GM18861 (cell line): ENCODE data around the gene CMC2.

Source experiments
- ATAC-seq: cut with Tn5 transposase; IDR thresholded peaks from one replicate; pipeline ENCODE4 v1.9.1; 2021; ENCODE audit not compliant: unreplicated experiment

The CMC2 gene

DNA sequence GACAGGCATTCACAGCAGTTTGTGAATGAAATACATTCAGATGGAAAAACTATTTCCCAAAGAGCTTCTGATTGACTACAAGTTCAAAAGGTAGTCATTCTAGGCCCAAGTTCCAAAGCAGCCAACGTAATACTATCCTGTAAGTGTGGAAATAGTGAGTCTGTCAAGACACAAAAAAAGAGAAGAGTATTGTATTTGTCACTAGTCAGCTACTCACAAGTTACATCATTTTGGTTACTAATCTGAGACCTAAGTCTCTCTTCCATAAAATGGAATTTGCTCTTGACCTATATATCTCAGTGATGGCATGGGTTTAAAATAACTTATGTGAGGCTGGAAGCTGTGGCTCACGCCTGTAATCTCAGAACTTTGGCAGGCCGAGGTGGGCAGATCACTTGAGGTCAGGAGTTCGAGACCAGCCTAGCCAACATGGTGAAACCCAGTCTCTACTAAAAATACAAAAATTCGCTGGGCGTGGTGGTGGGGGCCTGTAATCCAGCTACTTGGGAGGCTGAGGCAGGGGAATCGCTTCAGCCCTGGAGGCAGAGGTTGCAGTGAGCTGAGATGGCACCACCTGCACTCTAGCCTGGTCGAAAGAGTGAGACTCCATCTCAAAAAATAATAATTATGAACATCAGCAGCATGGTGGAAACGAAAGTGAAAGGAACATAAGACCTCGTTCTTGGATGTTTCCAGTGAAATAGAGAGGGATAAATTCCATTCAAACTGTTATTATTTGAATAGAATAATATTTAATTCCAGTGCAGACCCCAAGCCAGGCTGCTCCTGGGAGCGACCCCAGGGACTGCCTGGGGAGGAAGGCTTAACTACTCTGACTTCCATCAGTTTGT, 2.9 kb downstream of the CMC2 start:
- no peak for ATAC-seq

DNA sequence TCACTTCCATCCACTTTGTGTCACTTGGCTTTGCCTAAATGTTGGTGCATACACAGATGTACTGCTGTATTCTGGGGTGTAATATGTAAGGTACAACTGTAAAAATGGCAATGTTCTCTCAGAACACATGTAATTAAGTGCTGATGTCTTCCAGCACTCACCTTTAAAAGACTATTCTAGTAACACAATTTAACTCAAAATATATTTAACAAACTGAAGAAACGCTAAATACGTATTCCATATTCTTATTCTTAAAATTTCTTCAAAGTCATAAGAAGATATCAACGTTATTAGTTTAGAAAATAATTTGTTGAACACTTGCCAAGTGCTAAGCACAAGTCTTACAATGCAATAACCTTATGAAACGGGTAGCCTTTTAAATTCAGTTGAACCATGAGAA, 3.6 kb downstream of the CMC2 start:
- ATAC-seq = no peak

DNA sequence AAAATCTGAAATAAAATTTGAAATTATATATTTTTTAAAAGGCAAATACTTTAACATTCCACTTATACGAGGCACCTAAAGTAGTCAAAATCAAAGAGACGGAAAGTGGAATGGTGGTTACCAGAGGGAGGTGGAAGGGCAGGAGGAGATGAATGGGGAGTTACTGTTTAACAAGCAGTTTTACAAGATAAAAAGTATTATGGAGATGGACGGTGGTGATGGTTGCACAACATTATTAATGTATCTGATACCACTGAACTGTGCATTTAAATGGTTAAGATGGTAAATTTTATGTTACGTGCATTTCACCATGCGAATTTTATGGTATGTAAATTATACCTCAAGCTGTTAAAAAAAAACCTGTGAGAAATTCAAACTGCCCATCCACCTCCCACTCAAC, 5.4 kb downstream of the CMC2 start:
- ATAC-seq = no peak

DNA sequence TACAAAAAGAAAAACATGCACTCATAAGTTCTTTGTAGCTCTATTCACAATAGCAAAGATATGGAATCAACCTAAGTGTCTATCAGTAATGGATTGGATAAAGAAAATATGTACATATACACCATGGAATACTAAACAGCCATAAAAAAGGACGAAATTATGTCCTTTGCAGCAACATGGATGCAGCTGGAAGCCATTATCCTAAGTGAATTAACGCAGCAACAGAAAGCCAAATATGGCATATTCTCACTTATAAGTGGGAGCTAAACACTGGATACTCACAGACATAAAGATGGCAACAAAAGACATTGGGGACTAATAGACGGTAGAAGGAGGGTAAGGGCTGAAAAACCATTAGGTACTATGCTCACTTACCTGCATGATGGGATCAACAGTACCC, 5.8 kb downstream of the CMC2 start:
- ATAC-seq = no peak

DNA sequence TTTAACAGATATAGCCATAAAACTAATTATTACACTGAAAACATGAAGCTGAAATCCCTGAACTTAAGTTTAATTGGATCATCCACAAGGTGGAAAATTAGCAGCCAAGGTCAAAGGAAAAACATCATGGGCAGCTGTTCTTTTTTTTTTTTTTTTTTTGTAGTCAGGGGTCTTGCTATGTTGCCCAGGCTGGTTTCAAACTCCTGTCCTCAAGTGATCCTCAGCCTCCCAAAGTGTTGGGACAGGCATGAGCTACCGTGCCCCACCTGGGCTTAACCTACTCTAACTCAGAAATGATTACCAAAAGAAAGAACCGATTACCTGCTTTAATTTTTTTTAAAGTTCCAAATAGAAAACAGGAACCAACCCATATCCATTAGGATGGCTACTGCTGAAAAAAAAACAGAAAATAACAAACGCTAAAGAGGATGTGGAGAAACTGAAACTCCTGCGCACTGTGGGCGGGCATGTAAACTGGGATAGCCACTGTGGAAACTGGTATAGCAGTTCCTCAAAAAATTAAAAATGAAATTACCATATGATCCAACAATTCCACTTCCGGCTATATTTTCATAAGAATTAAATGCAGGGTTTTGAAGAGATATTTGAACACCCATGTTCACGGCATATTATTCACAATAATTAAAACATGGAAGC, 8.6 kb downstream of the CMC2 start:
- no peak for ATAC-seq

DNA sequence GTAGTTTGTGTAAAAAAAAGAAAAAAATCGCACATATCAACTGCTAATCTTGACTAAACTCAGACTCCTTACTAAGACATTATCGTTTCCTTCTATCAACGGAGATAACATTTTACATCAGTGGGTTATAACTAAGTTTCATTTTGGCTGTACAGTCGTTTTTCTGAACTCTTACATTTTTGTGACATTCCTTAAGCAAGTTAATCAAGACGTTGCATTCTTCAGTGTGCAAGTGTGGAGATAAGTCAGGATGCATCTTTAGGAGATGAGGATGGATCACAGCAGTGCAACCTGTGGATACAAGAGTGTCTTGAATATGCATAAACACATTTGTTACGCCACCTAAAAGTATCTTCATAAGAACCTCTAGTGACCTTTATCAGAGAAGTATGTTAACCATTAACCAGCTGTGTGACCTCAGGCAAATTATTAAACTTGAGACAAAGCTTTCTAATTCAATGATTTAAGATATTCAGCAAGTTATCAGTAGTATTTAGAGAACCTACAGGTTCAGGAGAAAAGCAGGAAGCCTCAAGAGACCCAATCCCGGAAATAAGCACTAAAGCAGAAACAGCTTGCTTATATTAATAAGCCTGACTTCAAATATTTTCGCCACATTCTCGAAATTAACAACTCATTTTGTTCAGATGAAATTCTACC, 9.4 kb downstream of the CMC2 start:
- peak; percentile 73 for ATAC-seq

DNA sequence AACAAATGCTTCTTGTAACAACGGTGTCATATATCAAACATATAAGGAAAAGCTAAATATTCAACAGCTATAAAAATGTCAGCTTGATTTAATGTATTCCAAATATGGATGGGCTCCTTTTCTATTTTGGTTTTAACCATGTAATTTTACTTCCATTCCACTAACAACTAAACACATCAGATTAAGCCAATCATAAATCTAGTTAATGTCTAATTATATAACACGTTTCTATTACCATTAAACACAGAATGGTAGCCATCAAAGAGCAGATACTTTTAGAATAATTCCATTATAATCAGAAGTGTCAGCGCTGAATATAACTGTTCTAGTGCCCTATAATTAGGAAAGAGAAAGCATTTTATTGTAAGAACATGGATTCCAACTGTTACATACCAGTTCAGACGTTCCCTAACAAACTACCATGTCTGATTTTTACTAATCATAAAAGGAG, 10.0 kb downstream of the CMC2 start:
- ATAC-seq = no peak

DNA sequence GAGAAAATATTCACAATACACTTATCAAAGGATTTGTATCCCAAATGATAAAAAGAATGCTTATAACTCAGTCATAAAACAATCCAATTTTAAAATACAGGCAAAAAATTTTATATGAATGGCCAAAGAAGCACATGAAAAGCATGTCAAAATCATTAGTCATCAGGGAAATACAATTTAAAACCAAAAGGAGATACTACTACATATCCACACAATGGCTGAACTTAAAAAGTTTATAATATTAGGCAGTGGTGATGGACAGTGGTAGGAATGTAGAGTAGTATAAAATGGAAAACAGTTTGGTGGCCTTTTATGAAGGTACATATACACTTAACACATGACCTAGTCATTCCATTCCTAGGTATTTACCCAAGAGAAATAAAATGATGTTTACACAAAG, 12.2 kb downstream of the CMC2 start:
- ATAC-seq = no peak

DNA sequence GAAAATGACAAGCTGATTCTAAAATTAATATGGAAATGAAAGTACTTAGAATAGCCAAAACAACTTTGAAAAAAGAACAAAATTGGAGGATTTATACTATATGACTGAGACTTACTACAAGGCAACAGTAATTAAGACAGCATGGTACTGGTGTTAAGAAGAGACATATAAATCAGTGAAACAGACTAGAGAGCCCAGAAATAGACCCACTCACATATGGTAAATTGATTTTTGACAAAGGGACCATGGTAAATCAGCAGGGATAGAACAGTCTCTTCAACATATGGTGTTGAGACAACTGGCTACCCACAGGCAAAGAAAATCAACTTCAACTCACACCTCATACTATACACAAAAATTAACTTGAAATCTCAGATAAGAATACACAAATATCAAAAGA, 12.9 kb downstream of the CMC2 start:
- ATAC-seq = no peak

DNA sequence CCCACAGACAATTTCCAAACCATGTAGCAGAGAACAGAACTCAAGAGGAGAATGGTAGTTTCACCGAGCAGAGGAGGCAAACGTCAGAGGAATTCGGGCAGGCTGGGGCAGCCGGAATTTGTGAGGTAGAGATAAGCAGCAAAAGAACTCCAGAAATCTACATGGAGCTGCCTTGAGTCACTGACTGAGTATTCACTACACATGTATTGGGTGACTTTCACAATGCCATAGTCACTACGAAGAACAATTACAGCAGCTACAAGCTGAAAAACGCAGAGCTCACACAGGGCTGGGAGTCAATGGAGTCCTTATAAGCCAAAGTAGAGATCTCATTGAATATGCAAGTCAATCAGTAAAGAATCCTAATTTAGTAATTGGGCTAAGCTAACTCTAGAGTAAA, 13.4 kb downstream of the CMC2 start:
- no peak for ATAC-seq

DNA sequence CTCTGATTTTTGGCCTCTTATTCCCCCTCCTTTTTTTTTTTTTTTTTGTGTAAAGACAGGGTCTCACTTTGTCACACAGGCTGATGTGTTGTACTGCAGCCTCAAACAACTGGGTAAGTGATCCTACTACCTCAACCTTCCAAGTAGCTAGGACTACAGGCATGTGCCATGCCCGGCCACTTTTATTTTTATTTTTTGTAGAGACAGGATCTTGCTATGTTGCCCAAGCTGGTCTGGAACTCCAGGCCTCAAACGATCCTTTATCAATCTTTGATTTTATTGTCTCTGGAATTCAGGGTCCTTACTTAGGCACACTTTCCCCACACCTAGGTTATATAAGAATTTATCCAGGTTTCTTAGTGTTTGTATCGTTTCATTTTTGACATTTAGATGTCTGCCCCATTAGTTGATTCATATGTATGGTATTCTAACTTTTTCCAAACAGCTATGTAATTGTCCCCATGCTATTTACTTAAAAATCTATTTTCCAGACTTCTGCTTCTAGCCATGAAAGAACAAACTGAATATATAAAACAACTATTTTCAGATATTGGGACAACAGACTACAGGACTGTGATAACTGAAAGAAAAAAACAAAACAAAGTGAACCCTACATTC, 13.9 kb downstream of the CMC2 start:
- ATAC-seq = no peak

DNA sequence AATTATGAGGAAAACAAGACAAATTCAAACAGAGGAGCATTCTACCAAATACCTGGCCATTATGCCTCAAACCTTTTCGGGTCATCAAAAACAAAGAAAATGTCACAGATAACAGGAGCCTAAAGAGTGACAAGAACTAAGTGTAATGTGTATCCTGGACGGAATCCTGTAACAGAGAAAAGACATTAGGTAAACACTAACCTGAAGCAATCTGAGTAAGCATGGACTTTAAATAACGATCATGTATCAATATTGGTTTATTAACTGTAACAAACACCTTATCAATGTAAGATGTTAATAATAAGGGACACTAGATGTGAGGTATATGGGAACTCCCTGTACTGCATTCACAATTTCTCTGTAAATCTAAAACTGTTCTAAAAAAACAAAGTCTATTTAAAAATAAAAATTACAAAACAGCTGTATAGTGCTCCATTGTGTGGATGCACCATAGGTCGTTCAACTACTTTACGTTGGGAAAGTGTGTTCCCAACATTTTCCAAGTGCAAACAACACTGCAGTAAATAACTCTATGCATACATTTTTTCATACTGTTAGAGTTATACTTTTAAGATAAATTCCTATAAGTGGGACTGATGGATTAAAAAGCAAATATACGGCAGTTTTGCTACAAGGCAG, 14.8 kb downstream of the CMC2 start:
- no peak for ATAC-seq

DNA sequence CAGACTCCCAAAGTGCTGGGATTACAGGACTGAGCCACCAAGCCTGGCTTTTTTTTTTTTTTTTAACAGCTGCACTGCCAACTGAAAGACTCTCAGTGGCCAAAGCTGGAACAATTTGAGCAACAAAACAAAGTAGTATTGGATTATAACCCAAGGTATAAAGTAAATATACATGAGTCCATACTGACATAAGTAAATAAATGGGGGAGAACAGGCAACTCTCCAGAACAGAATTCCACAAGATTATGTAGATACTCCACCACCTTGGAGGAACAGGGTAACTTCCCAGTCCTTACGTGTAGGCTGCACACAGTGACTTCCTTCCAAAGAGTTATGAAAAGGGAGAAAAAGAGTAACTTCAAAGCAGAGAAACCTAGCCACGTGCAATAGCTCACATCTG, 15.7 kb downstream of the CMC2 start:
- no peak for ATAC-seq

DNA sequence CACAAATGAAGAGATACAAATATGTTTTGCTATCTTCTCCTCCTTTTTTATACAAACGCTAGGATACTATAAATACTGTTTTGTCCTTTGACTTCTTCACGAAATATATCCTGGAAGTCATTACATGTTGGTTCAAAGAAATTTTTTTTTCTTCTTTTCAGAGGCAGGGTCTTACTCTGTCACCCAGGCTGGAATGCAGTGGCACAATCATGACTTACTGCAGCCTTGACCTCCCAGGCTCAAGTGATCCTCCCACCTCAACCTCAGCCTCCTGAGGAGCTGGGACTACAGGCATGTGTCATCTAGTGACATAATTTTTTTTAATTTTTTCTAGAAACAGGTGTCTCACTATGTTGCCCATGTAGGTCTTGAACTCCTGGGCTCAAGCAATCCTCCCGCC, 16.1 kb downstream of the CMC2 start:
- no peak for ATAC-seq

DNA sequence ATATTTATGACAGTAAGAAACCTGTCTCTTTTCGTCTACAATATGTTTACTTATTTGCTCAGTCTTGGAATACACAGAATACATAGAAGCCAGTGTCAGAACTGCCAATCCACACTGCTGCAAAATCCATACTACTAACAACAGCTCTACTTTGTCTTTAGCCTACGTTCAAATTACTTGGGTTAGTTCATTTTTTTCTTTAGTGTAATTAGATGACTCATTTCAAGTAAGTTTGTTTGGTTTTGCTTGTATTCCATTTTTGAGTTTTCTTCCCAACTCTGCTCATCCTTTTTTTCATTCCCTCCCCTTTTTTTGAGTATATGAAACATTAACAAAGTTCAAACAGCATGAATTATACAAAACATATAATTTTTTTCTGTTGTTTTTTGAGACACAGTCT, 16.9 kb downstream of the CMC2 start:
- ATAC-seq = no peak

DNA sequence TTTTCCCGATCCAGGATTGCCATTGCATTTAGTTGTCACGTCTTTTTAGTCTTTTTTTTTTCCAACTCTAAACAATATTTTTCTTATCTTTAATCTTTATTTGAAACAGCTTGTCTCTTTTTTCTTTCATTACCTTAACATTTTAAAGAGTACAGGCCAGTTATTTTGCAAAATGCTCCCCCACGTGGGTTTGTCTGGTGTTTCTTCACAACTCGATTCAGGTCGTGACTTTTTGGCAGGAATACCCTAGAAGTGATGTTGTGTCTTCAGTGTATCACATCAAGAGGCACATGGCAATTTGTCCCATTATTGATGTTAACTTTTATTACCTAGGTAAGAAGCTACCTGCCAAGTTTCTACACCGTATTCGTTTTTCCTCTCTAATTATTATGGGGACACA, 17.9 kb downstream of the CMC2 start:
- ATAC-seq = no peak

DNA sequence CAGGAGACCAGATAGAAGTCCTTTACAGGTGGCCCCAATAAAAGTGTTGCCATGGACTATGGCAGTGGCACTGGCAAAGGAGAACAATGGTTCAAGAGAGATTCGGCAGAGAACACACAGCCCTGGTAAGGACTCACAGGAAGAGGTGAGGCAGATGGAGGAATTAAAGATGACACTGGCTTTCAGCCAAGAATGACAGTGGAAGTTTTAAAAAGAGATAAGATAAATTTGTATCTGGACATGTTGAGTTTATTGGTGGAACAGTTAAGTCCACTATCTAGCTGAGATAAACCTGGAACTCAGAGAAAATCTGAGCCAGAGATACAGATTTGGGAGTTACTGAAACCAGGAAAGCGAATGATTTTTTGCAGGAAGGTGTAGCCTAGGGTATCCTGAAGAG, 20.1 kb downstream of the CMC2 start:
- ATAC-seq = no peak

DNA sequence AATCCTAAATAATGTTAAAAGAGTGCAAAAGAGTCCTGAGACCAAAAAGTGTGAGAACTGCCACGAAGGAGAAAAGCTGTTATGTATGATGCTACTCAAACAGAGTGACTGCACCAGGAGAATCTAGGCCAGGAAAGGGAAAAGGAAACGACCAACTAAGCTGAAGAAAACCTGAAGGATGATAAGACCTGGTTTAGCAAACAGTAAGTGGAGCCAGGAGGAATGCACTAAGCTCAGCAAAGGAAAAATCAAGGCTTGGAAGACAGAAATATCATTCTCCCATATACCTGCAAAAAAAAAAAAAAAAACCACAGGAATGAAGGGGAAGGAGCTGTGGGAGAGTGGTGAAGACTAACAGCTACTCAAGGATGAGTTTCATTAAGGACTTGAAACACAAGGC, 21.1 kb downstream of the CMC2 start:
- no peak for ATAC-seq

DNA sequence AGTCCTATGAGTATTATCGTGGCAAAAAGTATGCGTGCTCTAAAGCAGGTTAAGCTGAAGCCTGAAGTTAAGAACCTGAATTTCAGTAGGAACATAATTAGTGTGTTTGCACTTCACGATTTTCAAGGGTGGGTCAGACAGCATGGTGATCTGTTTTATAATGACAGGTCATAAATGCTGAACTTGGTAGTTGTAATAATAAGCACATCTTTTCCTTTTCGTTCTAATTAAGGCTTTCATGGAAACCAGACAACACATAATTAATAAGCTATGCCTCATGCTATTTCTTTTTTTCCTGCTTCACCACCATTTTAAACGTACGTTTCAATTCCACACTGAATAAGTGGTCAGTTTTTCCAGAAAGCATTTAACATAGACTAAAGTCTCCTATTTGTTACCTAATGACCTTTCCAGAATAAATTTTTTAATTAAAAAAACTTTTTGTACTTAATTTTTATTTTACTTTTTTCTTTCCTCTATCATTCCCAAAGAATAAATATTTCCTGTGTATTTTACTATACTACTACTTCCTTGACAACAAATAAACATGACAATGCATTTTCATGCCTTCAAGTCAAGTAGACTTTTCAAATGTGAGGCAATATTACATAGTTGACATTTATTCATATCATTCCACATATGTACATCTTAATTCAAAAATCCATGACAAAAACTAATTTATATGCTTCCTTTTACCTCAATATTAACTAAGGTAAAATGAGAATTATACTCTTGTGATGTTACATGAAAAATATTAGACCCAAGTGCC, 22.4 kb downstream of the CMC2 start:
- no peak for ATAC-seq

DNA sequence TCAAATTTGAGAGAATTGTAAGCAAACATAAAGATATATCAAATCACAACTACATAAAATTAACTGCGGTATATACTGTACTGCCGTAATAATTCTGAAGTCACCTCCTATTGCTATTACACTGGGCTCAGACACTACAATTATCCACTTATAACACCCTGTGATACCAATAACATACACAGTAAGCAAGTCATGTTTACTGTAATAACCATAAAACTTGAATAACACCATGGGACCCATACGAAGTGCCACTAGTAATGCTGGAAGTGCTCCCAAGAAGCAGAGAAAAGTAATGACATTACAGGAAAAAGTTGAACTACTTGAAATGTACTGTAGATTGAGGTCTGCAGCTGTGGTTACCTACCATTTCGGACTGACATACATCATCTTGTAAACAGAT, 24.0 kb downstream of the CMC2 start:
- ATAC-seq = no peak
